SK-N-SH (cell line): ENCODE data around the gene TGFBRAP1. TPM values are rescaled to one million over a fixed set of nuclear protein-coding genes. Genes with fewer than 3 reads are reported as not detected.

Source experiments
- CTCF ChIA-PET: fragments of 300-600, 350-600 bp; formaldehyde crosslinking; extraction: SDS; loops from one replicate; lab custom pipeline; 2021; lab: Yijun Ruan, JAX
- POLR2A ChIA-PET: fragments of 350-600 bp; sonication (Branson Sonifier 250); formaldehyde crosslinking; extraction: SDS; loops from one replicate; lab custom pipeline; 2020; ENCODE audit warnings: antibody characterized with exemption, inconsistent platforms; lab: Yijun Ruan, JAX
- DNase-seq: peaks from one replicate; pipeline ENCODE4 v3.0.0; 2012
- H2AFZ ChIP-seq: fragments of 200-600 bp; sonication (generic); 2 replicates; pipeline ENCODE4 v1.8.1; 2016; ENCODE audit warnings: antibody characterized with exemption, mild to moderate bottlenecking, low read depth
- H3F3A ChIP-seq: fragments of 200-600 bp; sonication (generic); replicated peaks from 2 replicates; pipeline ENCODE3; 2016; ENCODE audit warnings: antibody characterized with exemption, mild to moderate bottlenecking; ENCODE audit not compliant: insufficient read depth
- H3K27ac ChIP-seq, 2 experiments: fragments of 200-500 bp in 1 of 2; fragments of 200-600 bp in 1 of 2; sonication (Bioruptor generic) in 1 of 2; sonication (generic), shearing (Covaris generic) in 1 of 2; 2 replicates each; pipeline versions ENCODE4 v1.5.1 to v1.6.1; 2014 to 2016; ENCODE audit warnings: low read depth in 2 of 2, inconsistent platforms in 1 of 2, low read length in 1 of 2, mild to moderate bottlenecking in 1 of 2, mixed read lengths in 1 of 2
- H3K27me3 ChIP-seq: fragments of 200-600 bp; sonication (generic), shearing (Covaris generic); 2 replicates; pipeline ENCODE4 v1.6.1; 2016; ENCODE audit warnings: mixed run types; ENCODE audit not compliant: insufficient read depth
- H3K36me3 ChIP-seq, 2 experiments: fragments of 200-500 bp in 1 of 2; fragments of 200-600 bp in 1 of 2; sonication (Bioruptor generic) in 1 of 2; sonication (generic) in 1 of 2; replicated peaks in 1 of 2; 2 replicates each; pipeline versions ENCODE3 to v1.5.1; 2014 to 2016; ENCODE audit warnings: low read length in 1 of 2, mild to moderate bottlenecking in 1 of 2; ENCODE audit not compliant: insufficient read depth in 2 of 2, control insufficient read depth in 1 of 2
- H3K4me1 ChIP-seq, 2 experiments: fragments of 200-500 bp in 1 of 2; fragments of 200-600 bp in 1 of 2; sonication (Bioruptor generic) in 1 of 2; sonication (generic), shearing (Covaris generic) in 1 of 2; 2 replicates each; pipeline versions ENCODE4 v1.5.1 to v1.6.1; 2014 to 2016; ENCODE audit warnings: low read depth in 1 of 2, low read length in 1 of 2, mixed run types in 1 of 2; ENCODE audit not compliant: insufficient read depth in 2 of 2, control insufficient read depth in 1 of 2
- H3K4me2 ChIP-seq: fragments of 200-600 bp; sonication (generic), shearing (Covaris generic); 2 replicates; pipeline ENCODE4 v1.6.1; 2017; ENCODE audit warnings: mixed run types
- H3K4me3 ChIP-seq, 2 experiments: fragments of 200-500 bp in 1 of 2; fragments of 200-600 bp in 1 of 2; sonication (Bioruptor generic) in 1 of 2; sonication (generic), shearing (Covaris generic) in 1 of 2; 2 replicates each; pipeline versions ENCODE4 v1.5.1 to v1.8.1; 2014 to 2016; ENCODE audit warnings: low read depth in 2 of 2, inconsistent platforms in 1 of 2, low read length in 1 of 2, mild to moderate bottlenecking in 1 of 2, mixed read lengths in 1 of 2, moderate library complexity in 1 of 2
- H3K79me2 ChIP-seq: fragments of 200-600 bp; sonication (generic); 2 replicates; pipeline ENCODE4 v1.8.1; 2017; ENCODE audit warnings: mild to moderate bottlenecking; ENCODE audit not compliant: insufficient read depth
- H3K9ac ChIP-seq: fragments of 200-600 bp; sonication (generic); 2 replicates; pipeline ENCODE4 v1.6.1; 2017; ENCODE audit warnings: mixed run types
- H3K9me2 ChIP-seq: fragments of 200-600 bp; sonication (generic); 2 replicates; pipeline ENCODE4 v1.6.1; 2017; ENCODE audit warnings: mixed run types
- H3K9me3 ChIP-seq: fragments of 200-600 bp; sonication (generic); 2 replicates; pipeline ENCODE4 v1.6.1; 2017; ENCODE audit warnings: mixed run types, mild to moderate bottlenecking, moderate library complexity
- H4K20me1 ChIP-seq: fragments of 200-600 bp; sonication (generic); 2 replicates; pipeline ENCODE4 v1.6.1; 2017; ENCODE audit warnings: mild to moderate bottlenecking, mixed run types; ENCODE audit not compliant: insufficient read depth
- CHD2 ChIP-seq: fragments of 150-350 bp; IDR thresholded peaks from 2 replicates; pipeline ENCODE4 v1.6.1; 2018; ENCODE audit warnings: low read length; ENCODE audit not compliant: partially characterized antibody
- FOXM1 ChIP-seq: IDR thresholded peaks from 2 replicates; pipeline ENCODE4 v1.4.0; 2012; ENCODE audit warnings: low read depth, mild to moderate bottlenecking
- GATA2 ChIP-seq: sonication (generic); formaldehyde crosslinking; IDR thresholded peaks from 2 replicates; pipeline ENCODE4 v1.5.0; 2020; ENCODE audit warnings: mild to moderate bottlenecking, missing genetic modification reagents
- JUND ChIP-seq: IDR thresholded peaks from 2 replicates; pipeline ENCODE4 v1.4.0; 2012
- MXI1 ChIP-seq: IDR thresholded peaks from 2 replicates; pipeline ENCODE4 v1.6.1; 2012; ENCODE audit warnings: mild to moderate bottlenecking, low read depth, low read length, improper control_type of control experiment
- RFX5 ChIP-seq: IDR thresholded peaks from 2 replicates; pipeline ENCODE4 v1.6.1; 2012; ENCODE audit warnings: mild to moderate bottlenecking, improper control_type of control experiment, low read length
- SMC3 ChIP-seq: IDR thresholded peaks from 2 replicates; pipeline ENCODE4 v1.6.1; 2012; ENCODE audit warnings: low read depth, low read length, improper control_type of control experiment
- YY1 ChIP-seq: IDR thresholded peaks from 2 replicates; pipeline ENCODE4 v1.4.0; 2012; ENCODE audit warnings: low read depth, mild to moderate bottlenecking
- ZBTB33 ChIP-seq: IDR thresholded peaks from 2 replicates; pipeline ENCODE4 v1.4.0; 2012; ENCODE audit warnings: low read depth, borderline replicate concordance
- WGBS: methylation state at CpG from one replicate; pipeline ENCODE4 v1.1.6; 2017; ENCODE audit warnings: low lambda C conversion rate; 5-methylcytosine and 5-hydroxymethylcytosine counted together
- polyA plus RNA-seq, 3 experiments: library from polyadenylated mRNA; depleted of rRNA; stranded (reverse); fragments of >200 nt; gene quantifications; 2 replicates each; pipeline ENCODE4 v1.2.3, GENCODE V29; 2012
- TF ChIP-seq, protein P1 (sequence below): fragments of 150-350 bp; IDR thresholded peaks from 2 replicates; pipeline ENCODE4 v1.6.1; 2016; ENCODE audit warnings: mild to moderate bottlenecking, low read depth, low read length
- TF ChIP-seq, protein P2 (sequence below): fragments of 200-600 bp; sonication (generic); IDR thresholded peaks from 2 replicates; pipeline ENCODE4 v1.6.1; 2017; ENCODE audit warnings: antibody characterized with exemption, mild to moderate bottlenecking, moderate library complexity

TGFBRAP1 gene
- polyA plus RNA-seq, 1 of the 3 experiments (the other 2 are of a cell fraction): 5.7 TPM

DNA sequence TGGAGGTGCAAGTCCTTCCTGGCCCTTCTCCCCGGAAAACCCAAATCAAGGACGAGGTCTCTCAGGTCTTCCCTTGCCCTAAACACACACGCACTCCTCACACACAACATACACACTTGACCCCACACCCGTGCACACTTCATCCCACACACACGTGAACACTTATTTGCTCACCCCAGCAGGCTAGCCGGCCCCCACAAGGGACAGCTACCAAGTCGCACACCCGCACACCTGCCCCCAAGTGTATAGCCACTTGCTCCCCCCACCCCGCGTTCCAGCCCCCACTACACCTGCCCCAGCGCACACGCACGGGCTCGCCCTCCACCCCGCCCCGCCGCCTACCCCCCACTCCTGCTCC is 359 bp downstream of the TGFBRAP1 start:
- TF ChIP-seq SMC3: no peak
- H3K4me2 ChIP-seq: peak overlapping the region; percentile 72
- H3K79me2 ChIP-seq: peaks cover 35% of the 10 kb centered on the region
- H2AFZ ChIP-seq: peak overlapping the region; percentile 56
- peak overlapping the region; percentile 56 to 65 for H3K4me3 ChIP-seq
- no peak for DNase-seq
- WGBS: under 1% methylated on average over 14 of the region's 17 CpGs
- peaks cover 0 to 5% of the 10 kb centered on the region in 2 experiments for H3K36me3 ChIP-seq
- CTCF ChIA-PET: interaction anchor here (1.5 to 1.6 kb wide), 3 partner anchors 9 to 19 kb away, joined by 3 to 4 read pairs (median 3); no protein-coding TSS in a partner anchor
- peak overlapping the region in 1 of 2 experiments; percentile 80; a peak in 2 of 4 replicates for H3K27ac ChIP-seq
- no peaks in the 10 kb centered on the region for H3K9me3 ChIP-seq
- H3K9ac ChIP-seq: peak overlapping the region; percentile 42; the same call in 1 of the 2 replicates
- POLR2A ChIA-PET: no interaction called here
- peaks cover 0 to 15% of the 10 kb centered on the region in 2 experiments for H3K4me1 ChIP-seq
- H3K9me2 ChIP-seq: no peaks in the 10 kb centered on the region
- H3K27me3 ChIP-seq: no peaks in the 10 kb centered on the region
- peaks cover 4% of the 10 kb centered on the region for H3F3A ChIP-seq
- H4K20me1 ChIP-seq: no peaks in the 10 kb centered on the region

DNA sequence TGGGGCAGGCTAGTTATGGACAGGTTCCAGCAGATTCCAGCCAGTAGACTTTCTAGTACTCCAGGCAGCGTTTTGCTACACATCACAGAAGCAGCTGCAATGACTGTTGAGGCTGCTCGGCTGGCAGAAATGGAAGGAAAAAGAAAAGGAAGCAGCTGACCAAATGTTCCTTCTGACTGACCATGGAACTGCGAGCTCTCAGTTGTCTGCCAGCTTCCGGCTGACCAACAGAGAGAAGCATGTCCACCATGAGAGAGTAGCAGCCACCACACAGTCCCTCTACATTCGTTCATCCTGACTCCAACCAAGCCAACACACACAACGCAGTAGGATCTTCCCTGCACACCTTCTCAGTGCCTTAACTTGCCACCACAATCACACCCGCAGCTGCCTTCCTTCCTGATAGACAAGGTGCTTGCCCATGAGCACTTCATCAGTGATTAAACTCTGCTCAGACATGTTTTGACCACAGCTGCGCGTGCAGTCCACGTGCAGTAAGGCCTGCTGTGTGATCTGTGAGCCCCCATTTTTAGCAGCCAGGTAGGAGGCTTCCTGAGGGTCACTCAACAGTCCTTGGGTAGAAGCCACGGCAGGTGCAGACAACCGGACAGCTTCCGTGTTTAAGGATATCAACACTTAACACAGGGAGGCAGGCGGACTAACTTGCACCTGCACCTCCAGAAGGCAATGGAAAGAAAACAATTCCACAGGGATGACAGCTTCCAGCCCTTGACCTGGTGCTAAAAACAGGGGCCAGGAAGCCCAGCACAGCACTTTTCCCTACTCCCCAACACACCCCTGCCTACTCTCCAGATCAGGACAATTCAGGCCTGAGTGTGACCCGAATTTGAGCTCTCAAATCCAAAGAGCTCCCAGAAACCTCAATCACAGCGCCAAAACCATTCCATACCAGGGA is 996 bp downstream of the TGFBRAP1 start:
- peaks cover 4% of the 10 kb centered on the region for H3F3A ChIP-seq
- H3K27me3 ChIP-seq: no peaks in the 10 kb centered on the region
- peak overlapping the region; percentile 56 to 65 for H3K4me3 ChIP-seq
- H2AFZ ChIP-seq: peak overlapping the region; percentile 56
- ChIA-PET POLR2A (no interaction called here), CTCF (interaction anchor here (0.6 to 1.6 kb wide), 4 partner anchors 10 to 18 kb away, joined by 3 to 4 read pairs (median 3); no protein-coding TSS in a partner anchor)
- peak overlapping the region; percentile 42; the same call in 1 of the 2 replicates for H3K9ac ChIP-seq
- peak overlapping the region; percentile 72 for H3K4me2 ChIP-seq
- peaks cover 35% of the 10 kb centered on the region for H3K79me2 ChIP-seq
- DNase-seq: no peak
- H4K20me1 ChIP-seq: no peaks in the 10 kb centered on the region
- H3K27ac ChIP-seq: peak overlapping the region in 1 of 2 experiments; percentile 80; a peak in 2 of 4 replicates
- H3K9me2 ChIP-seq: no peaks in the 10 kb centered on the region
- peak; percentile 32 for TF ChIP-seq CHD2
- TF ChIP-seq, protein P1, sequence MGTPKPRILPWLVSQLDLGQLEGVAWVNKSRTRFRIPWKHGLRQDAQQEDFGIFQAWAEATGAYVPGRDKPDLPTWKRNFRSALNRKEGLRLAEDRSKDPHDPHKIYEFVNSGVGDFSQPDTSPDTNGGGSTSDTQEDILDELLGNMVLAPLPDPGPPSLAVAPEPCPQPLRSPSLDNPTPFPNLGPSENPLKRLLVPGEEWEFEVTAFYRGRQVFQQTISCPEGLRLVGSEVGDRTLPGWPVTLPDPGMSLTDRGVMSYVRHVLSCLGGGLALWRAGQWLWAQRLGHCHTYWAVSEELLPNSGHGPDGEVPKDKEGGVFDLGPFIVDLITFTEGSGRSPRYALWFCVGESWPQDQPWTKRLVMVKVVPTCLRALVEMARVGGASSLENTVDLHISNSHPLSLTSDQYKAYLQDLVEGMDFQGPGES: no peak
- TF ChIP-seq MXI1: peak; percentile 9; the same call in 1 of the 2 replicates
- peaks cover 0 to 15% of the 10 kb centered on the region in 2 experiments for H3K4me1 ChIP-seq
- WGBS: 82% methylated on average over 15 of the region's 16 CpGs
- no peaks in the 10 kb centered on the region for H3K9me3 ChIP-seq
- peaks cover 0 to 3% of the 10 kb centered on the region in 2 experiments for H3K36me3 ChIP-seq

DNA sequence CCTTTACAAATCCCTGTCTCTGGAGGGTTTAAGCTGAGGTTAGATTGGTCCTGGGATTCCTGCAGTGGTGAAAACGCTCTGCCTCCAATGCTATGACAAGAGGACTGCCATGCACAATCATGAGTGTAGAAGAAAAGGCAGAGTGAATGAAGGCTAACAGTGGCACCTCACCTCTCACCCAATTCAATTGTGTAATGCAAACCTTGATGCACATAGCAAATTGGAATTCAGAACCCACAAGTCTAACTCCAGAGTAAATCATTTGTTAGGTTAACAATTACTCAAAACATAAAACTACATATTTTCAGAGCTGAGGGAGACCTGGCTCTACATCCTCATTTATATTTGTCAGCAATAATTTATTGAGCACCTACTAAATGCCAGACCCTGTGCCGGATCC is 1.8 kb downstream of the TGFBRAP1 start:
- POLR2A ChIA-PET: no interaction called here
- no peak overlapping the region for H3K4me2 ChIP-seq
- TF ChIP-seq, protein P2, sequence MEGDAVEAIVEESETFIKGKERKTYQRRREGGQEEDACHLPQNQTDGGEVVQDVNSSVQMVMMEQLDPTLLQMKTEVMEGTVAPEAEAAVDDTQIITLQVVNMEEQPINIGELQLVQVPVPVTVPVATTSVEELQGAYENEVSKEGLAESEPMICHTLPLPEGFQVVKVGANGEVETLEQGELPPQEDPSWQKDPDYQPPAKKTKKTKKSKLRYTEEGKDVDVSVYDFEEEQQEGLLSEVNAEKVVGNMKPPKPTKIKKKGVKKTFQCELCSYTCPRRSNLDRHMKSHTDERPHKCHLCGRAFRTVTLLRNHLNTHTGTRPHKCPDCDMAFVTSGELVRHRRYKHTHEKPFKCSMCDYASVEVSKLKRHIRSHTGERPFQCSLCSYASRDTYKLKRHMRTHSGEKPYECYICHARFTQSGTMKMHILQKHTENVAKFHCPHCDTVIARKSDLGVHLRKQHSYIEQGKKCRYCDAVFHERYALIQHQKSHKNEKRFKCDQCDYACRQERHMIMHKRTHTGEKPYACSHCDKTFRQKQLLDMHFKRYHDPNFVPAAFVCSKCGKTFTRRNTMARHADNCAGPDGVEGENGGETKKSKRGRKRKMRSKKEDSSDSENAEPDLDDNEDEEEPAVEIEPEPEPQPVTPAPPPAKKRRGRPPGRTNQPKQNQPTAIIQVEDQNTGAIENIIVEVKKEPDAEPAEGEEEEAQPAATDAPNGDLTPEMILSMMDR: no peak
- TF ChIP-seq CHD2 (no peak), ZBTB33 (no peak), YY1 (no peak), RFX5 (no peak), FOXM1 (no peak), JUND (no peak), GATA2 (CRISPR knock-in tag) (no peak)
- no peaks in the 10 kb centered on the region for H3K9me2 ChIP-seq
- H4K20me1 ChIP-seq: no peaks in the 10 kb centered on the region
- WGBS: 98% methylated on average over 2 of the region's 2 CpGs
- H3K9me3 ChIP-seq: no peaks in the 10 kb centered on the region
- no peaks in the 10 kb centered on the region for H3K27me3 ChIP-seq
- peaks cover 0 to 3% of the 10 kb centered on the region in 2 experiments for H3K36me3 ChIP-seq
- CTCF ChIA-PET: interaction anchor here (0.6 kb wide), 1 partner anchor 35 kb away, joined by 3 read pairs; no protein-coding TSS in a partner anchor
- peaks cover 0 to 15% of the 10 kb centered on the region in 2 experiments for H3K4me1 ChIP-seq
- H3F3A ChIP-seq: peaks cover 4% of the 10 kb centered on the region
- no peak overlapping the region for H3K27ac ChIP-seq
- no peak overlapping the region for H3K4me3 ChIP-seq
- no peak overlapping the region for H3K9ac ChIP-seq
- no peak overlapping the region for H2AFZ ChIP-seq
- no peak for DNase-seq
- peaks cover 35% of the 10 kb centered on the region for H3K79me2 ChIP-seq
